ENCODE measurements around the gene NUBP1. TPM values are rescaled to one million over a fixed set of nuclear protein-coding genes. Genes with fewer than 3 reads are reported as not detected.
"Not testable (repeated sequence)": the region's sequence is repeated elsewhere in the genome, so short reads cannot be mapped to it uniquely, and the experiment has no call there.

NUBP1 gene
- total RNA-seq, 1 donor from 2014 or later, result 18.4 TPM

GRCh38 chr16:10767127-10767526 is 23.5 kb downstream of the NUBP1 start:
- no peak for DNase-seq (ENCODE audit: low spot score)
- TF ChIP-seq CTCF (IDR thresholded peaks at IDR 0.05; ENCODE audit: unreplicated experiment), result no peak
- no peak overlapping the region for H3K4me3 Mint-ChIP-seq (ENCODE audit: unreplicated experiment)
- no peaks in the 10 kb centered on the region for H3K9me3 Mint-ChIP-seq (ENCODE audit: unreplicated experiment)
- H3K4me1 Mint-ChIP-seq (ENCODE audit: unreplicated experiment), result peaks cover 6% of the 10 kb centered on the region
- no peak overlapping the region for H3K27ac Mint-ChIP-seq (ENCODE audit: unreplicated experiment)
- H3K27me3 Mint-ChIP-seq (ENCODE audit: unreplicated experiment), result peaks cover 3% of the 10 kb centered on the region
- peaks cover 15% of the 10 kb centered on the region for H3K36me3 Mint-ChIP-seq (ENCODE audit: low read depth, unreplicated experiment)

- Mint-ChIP-seq H3K36me3 (ENCODE audit: low read depth, unreplicated experiment) (peaks cover 5% of the 10 kb centered on the region), H3K27ac (ENCODE audit: unreplicated experiment) (no peak overlapping the region), H3K9me3 (ENCODE audit: unreplicated experiment) (no peaks in the 10 kb centered on the region), H3K4me3 (ENCODE audit: unreplicated experiment) (no peak overlapping the region), H3K27me3 (ENCODE audit: unreplicated experiment) (no peaks in the 10 kb centered on the region), H3K4me1 (ENCODE audit: unreplicated experiment) (peaks cover 8% of the 10 kb centered on the region)
- no peak for TF ChIP-seq CTCF (IDR thresholded peaks at IDR 0.05; ENCODE audit: unreplicated experiment)
- DNase-seq (ENCODE audit: low spot score), result no peak
These were observed 25.7 kb downstream of the NUBP1 start for GRCh38 chr16:10769381-10769780.

GRCh38 chr16:10770907-10771306 is 27.3 kb downstream of the NUBP1 start:
- Mint-ChIP-seq H3K4me1 (ENCODE audit: unreplicated experiment) (peaks cover 8% of the 10 kb centered on the region), H3K9me3 (ENCODE audit: unreplicated experiment) (no peaks in the 10 kb centered on the region), H3K27ac (ENCODE audit: unreplicated experiment) (no peak overlapping the region), H3K27me3 (ENCODE audit: unreplicated experiment) (peaks cover 3% of the 10 kb centered on the region), H3K4me3 (ENCODE audit: unreplicated experiment) (no peak overlapping the region), H3K36me3 (ENCODE audit: low read depth, unreplicated experiment) (peaks cover 5% of the 10 kb centered on the region)
- no peak for DNase-seq (ENCODE audit: low spot score)
- TF ChIP-seq CTCF (IDR thresholded peaks at IDR 0.05; ENCODE audit: unreplicated experiment), result no peak

- TF ChIP-seq CTCF (IDR thresholded peaks at IDR 0.05; ENCODE audit: unreplicated experiment), result no peak
- H3K4me1 Mint-ChIP-seq (ENCODE audit: unreplicated experiment), result peaks cover 3% of the 10 kb centered on the region
- H3K4me3 Mint-ChIP-seq (ENCODE audit: unreplicated experiment), result no peak overlapping the region
- H3K27ac Mint-ChIP-seq (ENCODE audit: unreplicated experiment), result no peak overlapping the region
- H3K36me3 Mint-ChIP-seq (ENCODE audit: low read depth, unreplicated experiment), result no peaks in the 10 kb centered on the region
- DNase-seq (ENCODE audit: low spot score), result no peak
- no peaks in the 10 kb centered on the region for H3K9me3 Mint-ChIP-seq (ENCODE audit: unreplicated experiment)
- peaks cover 8% of the 10 kb centered on the region for H3K27me3 Mint-ChIP-seq (ENCODE audit: unreplicated experiment)
These were observed 32.6 kb downstream of the NUBP1 start for GRCh38 chr16:10776280-10776679.

GRCh38 chr16:10776923-10777322 is 33.3 kb downstream of the NUBP1 start:
- not testable (repeated sequence) for H3K4me1 Mint-ChIP-seq (ENCODE audit: unreplicated experiment); DNase-seq (ENCODE audit: low spot score)

GRCh38 chr16:10777356-10777755 is 33.7 kb downstream of the NUBP1 start:
- H3K27ac Mint-ChIP-seq (ENCODE audit: unreplicated experiment), result no peak overlapping the region
- H3K4me1 Mint-ChIP-seq (ENCODE audit: unreplicated experiment), result peaks cover 3% of the 10 kb centered on the region
- H3K4me3 Mint-ChIP-seq (ENCODE audit: unreplicated experiment), result no peak overlapping the region
- TF ChIP-seq CTCF (IDR thresholded peaks at IDR 0.05; ENCODE audit: unreplicated experiment), result no peak
- H3K36me3 Mint-ChIP-seq (ENCODE audit: low read depth, unreplicated experiment), result no peaks in the 10 kb centered on the region
- peaks cover 8% of the 10 kb centered on the region for H3K27me3 Mint-ChIP-seq (ENCODE audit: unreplicated experiment)
- no peaks in the 10 kb centered on the region for H3K9me3 Mint-ChIP-seq (ENCODE audit: unreplicated experiment)
- no peak for DNase-seq (ENCODE audit: low spot score)

More at GRCh38 chr16:10776923-10777322, 33.3 kb downstream of the NUBP1 start:
- H3K4me3 Mint-ChIP-seq (ENCODE audit: unreplicated experiment); H3K27me3 Mint-ChIP-seq (ENCODE audit: unreplicated experiment); H3K27ac Mint-ChIP-seq (ENCODE audit: unreplicated experiment); H3K9me3 Mint-ChIP-seq (ENCODE audit: unreplicated experiment); H3K36me3 Mint-ChIP-seq (ENCODE audit: low read depth, unreplicated experiment): not testable (repeated sequence)

GRCh38 chr16:10779908-10780307 is 36.3 kb downstream of the NUBP1 start:
- not testable (repeated sequence) for H3K9me3 Mint-ChIP-seq (ENCODE audit: unreplicated experiment); H3K4me1 Mint-ChIP-seq (ENCODE audit: unreplicated experiment); H3K27ac Mint-ChIP-seq (ENCODE audit: unreplicated experiment); H3K36me3 Mint-ChIP-seq (ENCODE audit: low read depth, unreplicated experiment); DNase-seq (ENCODE audit: low spot score); H3K4me3 Mint-ChIP-seq (ENCODE audit: unreplicated experiment); H3K27me3 Mint-ChIP-seq (ENCODE audit: unreplicated experiment)

All from endothelial cell (in vitro differentiated cells).